Measurements from ENCODE around the gene ADGRG6. TPM values are rescaled to one million over a fixed set of nuclear protein-coding genes. Genes with fewer than 3 reads are reported as not detected.

The ADGRG6 gene
- polyA plus RNA-seq, 1 of the 3 experiments (the other 2 are of a cell fraction) = 61.5 TPM

GRCh38 chr6:142459271-142459670 lies 157.5 kb downstream of the ADGRG6 start:
- Histone ChIP-seq H3K4me3 (ENCODE audit: low read depth in 2 of 2, low read length in 1 of 2) (no peak overlapping the region), H3K4me2 (no peak overlapping the region), H3K27ac (ENCODE audit: low read depth in 2 of 2, low read length in 1 of 2) (peak overlapping the region in 1 of 2 experiments; percentile 28; a peak in 1 of 4 replicates), H3K36me3 (replicated peaks in 1 of 2; ENCODE audit: control insufficient read depth in 1 of 2, insufficient read depth in 2 of 2, low read length in 1 of 2) (no peaks in the 10 kb centered on the region), H3K79me2 (ENCODE audit: insufficient read depth) (no peaks in the 10 kb centered on the region), H2AFZ (ENCODE audit: low read depth) (no peak overlapping the region), H3K4me1 (ENCODE audit: control insufficient read depth in 1 of 2, insufficient read depth in 2 of 2, low read depth in 1 of 2, low read length in 1 of 2) (no peaks in the 10 kb centered on the region), H3K9ac (no peak overlapping the region), H3F3A (replicated peaks; ENCODE audit: insufficient read depth) (peaks cover 20% of the 10 kb centered on the region), H3K27me3 (ENCODE audit: insufficient read depth) (no peaks in the 10 kb centered on the region), H3K9me2 (no peaks in the 10 kb centered on the region), H3K9me3 (no peaks in the 10 kb centered on the region), H4K20me1 (ENCODE audit: insufficient read depth) (no peaks in the 10 kb centered on the region)
- CTCF ChIA-PET = interaction anchor here (0.6 to 2.4 kb wide), 2 partner anchors 15 to 172 kb away, joined by 3 to 12 read pairs; no protein-coding TSS in a partner anchor
- TF ChIP-seq, protein P1, sequence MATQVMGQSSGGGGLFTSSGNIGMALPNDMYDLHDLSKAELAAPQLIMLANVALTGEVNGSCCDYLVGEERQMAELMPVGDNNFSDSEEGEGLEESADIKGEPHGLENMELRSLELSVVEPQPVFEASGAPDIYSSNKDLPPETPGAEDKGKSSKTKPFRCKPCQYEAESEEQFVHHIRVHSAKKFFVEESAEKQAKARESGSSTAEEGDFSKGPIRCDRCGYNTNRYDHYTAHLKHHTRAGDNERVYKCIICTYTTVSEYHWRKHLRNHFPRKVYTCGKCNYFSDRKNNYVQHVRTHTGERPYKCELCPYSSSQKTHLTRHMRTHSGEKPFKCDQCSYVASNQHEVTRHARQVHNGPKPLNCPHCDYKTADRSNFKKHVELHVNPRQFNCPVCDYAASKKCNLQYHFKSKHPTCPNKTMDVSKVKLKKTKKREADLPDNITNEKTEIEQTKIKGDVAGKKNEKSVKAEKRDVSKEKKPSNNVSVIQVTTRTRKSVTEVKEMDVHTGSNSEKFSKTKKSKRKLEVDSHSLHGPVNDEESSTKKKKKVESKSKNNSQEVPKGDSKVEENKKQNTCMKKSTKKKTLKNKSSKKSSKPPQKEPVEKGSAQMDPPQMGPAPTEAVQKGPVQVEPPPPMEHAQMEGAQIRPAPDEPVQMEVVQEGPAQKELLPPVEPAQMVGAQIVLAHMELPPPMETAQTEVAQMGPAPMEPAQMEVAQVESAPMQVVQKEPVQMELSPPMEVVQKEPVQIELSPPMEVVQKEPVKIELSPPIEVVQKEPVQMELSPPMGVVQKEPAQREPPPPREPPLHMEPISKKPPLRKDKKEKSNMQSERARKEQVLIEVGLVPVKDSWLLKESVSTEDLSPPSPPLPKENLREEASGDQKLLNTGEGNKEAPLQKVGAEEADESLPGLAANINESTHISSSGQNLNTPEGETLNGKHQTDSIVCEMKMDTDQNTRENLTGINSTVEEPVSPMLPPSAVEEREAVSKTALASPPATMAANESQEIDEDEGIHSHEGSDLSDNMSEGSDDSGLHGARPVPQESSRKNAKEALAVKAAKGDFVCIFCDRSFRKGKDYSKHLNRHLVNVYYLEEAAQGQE (IDR thresholded peaks at IDR 0.05; ENCODE audit: low read depth, low read length) = no peak
- no peak for TF ChIP-seq FOXM1 (IDR thresholded peaks at IDR 0.05; ENCODE audit: low read depth)
- TF ChIP-seq PBX3 (IDR thresholded peaks at IDR 0.05) = no peak
- no peak for TF ChIP-seq FOSL2 (IDR thresholded peaks at IDR 0.05; ENCODE audit: borderline replicate concordance, low read depth)
- TF ChIP-seq MXI1 (IDR thresholded peaks at IDR 0.05; ENCODE audit: low read depth, low read length) = no peak
- TF ChIP-seq CHD2 (IDR thresholded peaks at IDR 0.05; ENCODE audit: low read length, partially characterized antibody) = no peak
- TF ChIP-seq, protein P2, sequence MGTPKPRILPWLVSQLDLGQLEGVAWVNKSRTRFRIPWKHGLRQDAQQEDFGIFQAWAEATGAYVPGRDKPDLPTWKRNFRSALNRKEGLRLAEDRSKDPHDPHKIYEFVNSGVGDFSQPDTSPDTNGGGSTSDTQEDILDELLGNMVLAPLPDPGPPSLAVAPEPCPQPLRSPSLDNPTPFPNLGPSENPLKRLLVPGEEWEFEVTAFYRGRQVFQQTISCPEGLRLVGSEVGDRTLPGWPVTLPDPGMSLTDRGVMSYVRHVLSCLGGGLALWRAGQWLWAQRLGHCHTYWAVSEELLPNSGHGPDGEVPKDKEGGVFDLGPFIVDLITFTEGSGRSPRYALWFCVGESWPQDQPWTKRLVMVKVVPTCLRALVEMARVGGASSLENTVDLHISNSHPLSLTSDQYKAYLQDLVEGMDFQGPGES (IDR thresholded peaks at IDR 0.05; ENCODE audit: low read depth, low read length) = no peak
- TF ChIP-seq NFIC (IDR thresholded peaks at IDR 0.05; ENCODE audit: borderline replicate concordance) = no peak
- TF ChIP-seq FOXJ3 (CRISPR knock-in tag; IDR thresholded peaks at IDR 0.05) = no peak
- TF ChIP-seq MEF2A (IDR thresholded peaks at IDR 0.05; ENCODE audit: borderline replicate concordance, low read depth) = no peak
- no peak for TF ChIP-seq ELF1 (IDR thresholded peaks at IDR 0.05)
- no peak for TF ChIP-seq CTCF (IDR thresholded peaks at IDR 0.05)
- TF ChIP-seq TEAD4 (IDR thresholded peaks at IDR 0.05; ENCODE audit: borderline replicate concordance, insufficient read depth) = no peak
- POLR2A ChIA-PET = no interaction called here
- 75% methylated on average over 1 of the region's 1 CpG for WGBS (ENCODE audit: low lambda C conversion rate)
- DNase-seq = no peak
